Choroid plexus epithelial cell (primary cell): Measurements from ENCODE around the gene MGAT5B.

ENCODE experiments used
- DNase-seq: peaks from one replicate; pipeline ENCODE4 v3.0.0-alpha.2; 2010; ENCODE audit warnings: low read depth
- H3K4me3 ChIP-seq: 2 replicates; pipeline ENCODE4 v1.5.1; 2011; ENCODE audit warnings: low read depth, mild to moderate bottlenecking, control low read depth, low read length, moderate library complexity
- CTCF ChIP-seq: conservative IDR thresholded peaks from 2 replicates; pipeline ENCODE4 v1.5.1; 2011; ENCODE audit warnings: low read depth, mild to moderate bottlenecking, control low read depth, inconsistent platforms, low read length, moderate library complexity

The MGAT5B gene

GRCh38 chr17:76946772-76947135, 78.5 kb downstream of the MGAT5B start:
- DNase-seq, result no peak
- no peak overlapping the region for H3K4me3 ChIP-seq
- no peak for TF ChIP-seq CTCF

- no peak for TF ChIP-seq CTCF
- H3K4me3 ChIP-seq, result no peak overlapping the region
- no peak for DNase-seq
Observed at GRCh38 chr17:76947309-76947708, 79.1 kb downstream of the MGAT5B start.

- no peak for TF ChIP-seq CTCF
- no peak overlapping the region for H3K4me3 ChIP-seq
- no peak for DNase-seq
Observed at GRCh38 chr17:76947771-76948170, 79.6 kb downstream of the MGAT5B start.

- H3K4me3 ChIP-seq, result no peak overlapping the region
- TF ChIP-seq CTCF, result no peak
- no peak for DNase-seq
Observed at GRCh38 chr17:76948301-76948700, 80.1 kb downstream of the MGAT5B start.

GRCh38 chr17:76948726-76949342, 80.6 kb downstream of the MGAT5B start:
- DNase-seq, result no peak
- no peak for TF ChIP-seq CTCF
- H3K4me3 ChIP-seq, result no peak overlapping the region

GRCh38 chr17:76949913-76950695, 81.9 kb downstream of the MGAT5B start:
- no peak for TF ChIP-seq CTCF
- no peak overlapping the region for H3K4me3 ChIP-seq
- no peak for DNase-seq
